Esophagus squamous epithelium (tissue), 4 donors: ENCODE measurements around the gene SMAD4.

Experiments
- POLR2A ChIP-seq, 4 donors: fragments of 450-650 bp; IDR thresholded peaks; one replicate each; pipeline ENCODE4 v1.6.1; 2017; ENCODE audit warnings: antibody characterized with exemption in 4 of 4, mild to moderate bottlenecking in 4 of 4, moderate library complexity in 3 of 4
- TF ChIP-seq, protein P1 (sequence below), 6 experiments: fragments of 450-650 bp in 4 of 6; fragments of 200-600 bp in 2 of 6; sonication (generic) in 2 of 6; IDR thresholded peaks; one replicate each; pipeline ENCODE4 v1.5.1; 2016 to 2019; ENCODE audit warnings: antibody characterized with exemption in 6 of 6, mild to moderate bottlenecking in 4 of 6, moderate library complexity in 4 of 6

DNA sequence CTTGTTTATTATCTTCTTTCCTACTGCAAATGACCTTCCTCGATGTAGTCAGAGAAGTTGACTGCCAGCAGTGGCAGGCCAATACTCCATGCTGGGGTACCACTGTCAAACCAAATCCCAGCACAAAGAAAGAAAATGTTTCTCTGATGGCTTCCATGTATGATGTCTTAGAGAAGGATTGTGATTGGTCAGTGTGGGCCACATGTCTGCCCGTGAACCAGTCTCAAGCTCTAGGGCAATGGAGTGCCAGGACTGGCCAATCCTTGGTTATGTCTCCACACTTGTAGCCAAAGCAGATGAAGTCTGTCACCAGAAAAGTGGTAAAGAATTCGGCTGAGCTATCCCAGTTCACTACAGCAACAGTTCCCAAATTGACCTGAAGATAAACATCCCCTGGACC lies 17.6 kb upstream of the SMAD4 start:
- TF ChIP-seq, protein P1, sequence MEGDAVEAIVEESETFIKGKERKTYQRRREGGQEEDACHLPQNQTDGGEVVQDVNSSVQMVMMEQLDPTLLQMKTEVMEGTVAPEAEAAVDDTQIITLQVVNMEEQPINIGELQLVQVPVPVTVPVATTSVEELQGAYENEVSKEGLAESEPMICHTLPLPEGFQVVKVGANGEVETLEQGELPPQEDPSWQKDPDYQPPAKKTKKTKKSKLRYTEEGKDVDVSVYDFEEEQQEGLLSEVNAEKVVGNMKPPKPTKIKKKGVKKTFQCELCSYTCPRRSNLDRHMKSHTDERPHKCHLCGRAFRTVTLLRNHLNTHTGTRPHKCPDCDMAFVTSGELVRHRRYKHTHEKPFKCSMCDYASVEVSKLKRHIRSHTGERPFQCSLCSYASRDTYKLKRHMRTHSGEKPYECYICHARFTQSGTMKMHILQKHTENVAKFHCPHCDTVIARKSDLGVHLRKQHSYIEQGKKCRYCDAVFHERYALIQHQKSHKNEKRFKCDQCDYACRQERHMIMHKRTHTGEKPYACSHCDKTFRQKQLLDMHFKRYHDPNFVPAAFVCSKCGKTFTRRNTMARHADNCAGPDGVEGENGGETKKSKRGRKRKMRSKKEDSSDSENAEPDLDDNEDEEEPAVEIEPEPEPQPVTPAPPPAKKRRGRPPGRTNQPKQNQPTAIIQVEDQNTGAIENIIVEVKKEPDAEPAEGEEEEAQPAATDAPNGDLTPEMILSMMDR (IDR thresholded peaks at IDR 0.05) = no peak
- no peak for TF ChIP-seq POLR2A (IDR thresholded peaks at IDR 0.05)
